HG03432 (cell line): ENCODE measurements around the gene CPVL.

Source experiments
- ATAC-seq: cut with Tn5 transposase; IDR thresholded peaks from one replicate; pipeline ENCODE4 v1.9.1; 2021; ENCODE audit warnings: mild to moderate bottlenecking, moderate library complexity; ENCODE audit not compliant: unreplicated experiment

The CPVL gene

GRCh38 chr7:28981161-28981465, 165.2 kb downstream of the CPVL start:
- ATAC-seq = no peak

- ATAC-seq = no peak
Measured at GRCh38 chr7:28980451-28981160, 165.7 kb downstream of the CPVL start.

GRCh38 chr7:28979776-28980175, 166.6 kb downstream of the CPVL start:
- ATAC-seq = no peak

GRCh38 chr7:28977881-28978280, 168.5 kb downstream of the CPVL start:
- ATAC-seq = no peak

- ATAC-seq = no peak
Measured at GRCh38 chr7:28976022-28976421, 170.3 kb downstream of the CPVL start.

DNA sequence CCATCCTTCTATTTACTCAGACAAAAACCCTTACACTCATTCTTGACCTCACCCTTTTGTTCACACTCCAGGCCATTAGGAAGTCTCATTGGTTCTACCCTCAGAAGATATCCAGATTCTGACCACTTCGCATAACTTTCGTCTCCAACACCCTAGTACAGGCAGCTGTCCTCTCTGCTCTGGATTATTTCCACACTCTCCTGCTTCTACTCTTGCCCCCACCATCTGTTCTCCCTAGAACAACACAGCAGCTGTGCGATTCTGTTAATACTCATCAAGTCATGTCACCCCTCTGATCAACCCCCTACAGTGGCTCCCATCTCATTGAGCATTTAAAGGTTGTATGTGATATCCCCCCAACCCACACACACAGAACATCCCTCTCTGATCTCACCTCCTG, 172.7 kb downstream of the CPVL start:
- no peak for ATAC-seq

- ATAC-seq = no peak
Measured at GRCh38 chr7:28964056-28964455, 182.3 kb downstream of the CPVL start.

DNA sequence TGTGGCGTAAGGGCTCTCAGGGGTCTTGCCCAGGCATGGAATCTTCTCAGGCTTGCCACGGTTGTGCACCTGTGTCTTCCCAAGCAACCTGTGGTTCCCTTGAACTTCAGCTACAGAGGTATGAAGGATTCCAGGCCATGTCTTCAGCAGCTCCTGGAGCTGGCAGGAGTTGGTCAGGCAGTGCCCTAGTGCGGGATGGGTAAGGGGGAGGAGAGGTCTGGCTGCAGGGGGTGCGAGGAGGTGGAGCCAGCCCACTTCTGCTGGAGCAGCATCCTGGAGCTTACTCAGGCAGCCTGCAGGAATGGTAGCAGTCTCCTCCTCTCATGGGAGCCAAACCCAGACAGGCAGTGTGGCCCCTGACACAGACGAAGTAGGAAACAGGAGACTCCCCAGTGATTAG, 184.4 kb downstream of the CPVL start:
- no peak for ATAC-seq

GRCh38 chr7:28960071-28960840, 186.1 kb downstream of the CPVL start:
- ATAC-seq = no peak

- no peak for ATAC-seq
Measured at GRCh38 chr7:28958980-28959347, 187.4 kb downstream of the CPVL start.

DNA sequence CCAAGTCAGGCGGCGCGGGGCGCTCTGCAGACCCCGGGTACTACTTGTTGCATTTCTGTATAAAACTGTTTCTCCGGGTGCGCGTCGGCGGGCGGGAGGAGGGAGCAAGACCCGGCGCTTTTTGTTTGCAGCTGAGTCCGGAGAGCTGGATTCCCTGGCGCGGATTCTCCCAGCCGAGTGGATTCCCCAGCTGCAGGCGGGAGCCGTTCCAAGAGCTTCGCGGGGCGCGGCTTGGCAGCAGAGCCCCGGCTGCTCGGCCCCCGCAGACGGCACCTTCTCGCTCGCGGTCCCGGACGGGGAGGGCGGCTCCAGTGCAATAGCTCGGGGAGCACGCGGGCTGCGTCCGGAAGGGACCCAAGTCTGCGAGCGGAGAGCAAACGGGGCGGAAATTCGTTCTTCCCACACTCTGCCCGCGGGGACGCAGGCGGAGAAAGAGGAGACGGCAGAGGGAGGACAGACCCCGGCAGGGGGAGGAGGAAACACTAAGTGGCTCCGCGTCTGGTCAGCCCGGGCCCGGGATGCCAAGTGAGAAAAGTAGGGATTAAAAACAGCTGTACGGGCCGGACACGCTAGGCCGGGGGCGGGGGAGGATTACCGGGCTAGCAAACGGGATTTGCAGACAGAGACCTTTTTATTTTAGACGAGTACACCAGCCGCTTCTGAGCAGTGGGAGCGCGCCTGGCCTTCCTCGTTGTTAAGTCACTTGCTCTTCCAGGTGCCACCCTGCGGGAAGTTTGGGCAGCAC, 187.9 kb downstream of the CPVL start, which contains the start of gene TRIL:
Gene TRIL, minus strand, starts transcription at position 96 of the 745 bp plus-strand sequence. CDS start 284 bp downstream, outside the sequence.
- no peak for ATAC-seq

DNA sequence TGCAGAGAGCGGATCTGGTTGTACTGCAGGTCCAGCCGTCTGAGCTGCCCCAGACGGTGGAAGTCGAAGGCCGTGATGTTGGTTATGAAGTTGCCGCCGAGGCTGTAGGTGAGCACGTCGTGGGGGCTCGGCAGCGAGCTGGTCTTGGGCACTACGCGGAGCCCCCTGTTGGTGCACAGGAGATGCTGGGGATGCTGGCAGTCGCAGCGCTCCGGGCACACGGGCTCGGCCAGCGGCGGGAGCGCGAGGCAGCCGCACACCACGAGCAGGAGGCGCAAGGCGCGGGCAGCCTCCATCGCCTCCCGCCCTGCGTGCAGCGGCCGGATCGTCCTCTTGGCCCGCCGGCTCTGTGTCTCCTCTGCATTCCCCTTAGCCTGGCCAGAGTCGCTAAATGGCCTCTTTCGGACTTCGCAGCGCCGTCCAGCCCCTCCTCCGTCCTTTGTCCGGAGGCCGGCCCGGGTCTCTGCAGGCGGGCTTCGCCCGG, 188.5 kb downstream of the CPVL start:
- no peak for ATAC-seq

DNA sequence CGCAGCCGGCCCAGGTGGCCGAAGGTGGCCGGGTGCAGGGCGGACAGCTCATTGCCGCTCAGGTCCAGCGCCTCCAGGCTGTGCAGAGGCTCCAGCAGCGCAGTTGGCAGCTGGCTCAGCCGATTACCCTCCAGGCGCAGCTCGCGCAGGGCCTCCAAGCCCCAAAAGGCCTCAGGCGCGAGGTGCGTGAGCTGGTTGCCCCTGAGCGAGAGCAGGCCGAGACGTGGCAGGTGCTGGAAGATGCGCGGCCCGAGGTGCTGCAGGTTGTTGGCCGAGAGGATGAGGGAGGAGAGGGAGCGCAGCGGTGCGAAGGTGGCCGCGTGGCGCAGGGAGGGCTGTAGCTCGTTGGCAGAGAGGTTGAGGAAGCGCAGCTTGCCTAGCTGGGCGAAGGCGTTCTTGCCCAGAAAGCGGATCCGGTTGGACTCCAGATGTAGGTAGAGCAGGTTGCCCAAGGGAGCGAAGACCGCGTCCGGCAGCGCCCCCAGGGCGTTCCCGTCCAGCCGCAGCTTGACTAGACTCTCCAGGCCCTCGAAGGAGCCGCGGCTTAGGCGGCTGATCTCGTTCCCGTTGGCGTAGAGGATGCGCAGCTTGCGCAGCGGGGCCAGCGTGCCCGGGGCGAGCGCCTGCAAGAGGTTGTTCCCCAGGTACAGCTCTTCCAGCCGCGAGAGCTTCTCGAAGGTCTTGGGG, 189.1 kb downstream of the CPVL start:
- no peak for ATAC-seq

GRCh38 chr7:28956608-28957063, 189.7 kb downstream of the CPVL start:
- no peak for ATAC-seq

- peak; percentile 53 for ATAC-seq
Measured at GRCh38 chr7:28955718-28956607, 190.4 kb downstream of the CPVL start.

- no peak for ATAC-seq
Measured at GRCh38 chr7:28955356-28955717, 191.0 kb downstream of the CPVL start.

DNA sequence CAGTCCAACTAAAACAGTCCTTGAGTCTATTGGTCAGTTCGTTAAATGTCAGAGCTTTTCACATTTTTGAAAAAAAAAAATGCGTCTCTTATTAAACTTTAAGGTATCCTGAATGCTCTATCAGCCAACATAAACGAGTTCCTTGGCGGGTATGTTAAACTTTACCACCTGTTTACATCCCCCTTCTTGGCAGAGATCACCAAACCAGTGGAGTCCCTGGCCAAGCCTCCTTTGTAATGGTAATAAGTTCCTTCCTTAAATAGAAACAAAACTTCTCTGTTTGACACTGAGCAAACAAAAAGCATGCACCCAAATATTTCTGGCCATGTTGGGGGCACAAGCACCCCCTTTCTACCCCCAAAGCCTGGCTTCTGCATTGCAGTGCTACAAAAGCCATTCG, 191.4 kb downstream of the CPVL start:
- no peak for ATAC-seq

GRCh38 chr7:28954471-28954870, 191.9 kb downstream of the CPVL start:
- no peak for ATAC-seq

- no peak for ATAC-seq
Measured at GRCh38 chr7:28953633-28954032, 192.7 kb downstream of the CPVL start.
